Large intestine (tissue), 3 donors: Measurements from ENCODE around the gene ACAD11. TPM values are rescaled to one million over a fixed set of nuclear protein-coding genes. Genes with fewer than 3 reads are reported as not detected.

Experiments used
- DNase-seq, 2 donors: peaks; one replicate each; pipeline versions ENCODE4 v3.0.0 to v3.0.0-alpha.2; 2013
- H3K27ac ChIP-seq: one replicate; pipeline ENCODE4 v1.5.1; 2013; ENCODE audit warnings: low read length
- H3K27me3 ChIP-seq: 2 replicates; pipeline ENCODE4 v1.6.1; 2013; ENCODE audit warnings: low read length; ENCODE audit not compliant: control insufficient read depth, insufficient read depth
- H3K36me3 ChIP-seq: 2 replicates; pipeline ENCODE4 v1.6.1; 2013; ENCODE audit warnings: low read length; ENCODE audit not compliant: control insufficient read depth, insufficient read depth
- H3K4me1 ChIP-seq: one replicate; pipeline ENCODE4 v1.6.1; 2013; ENCODE audit warnings: low read length; ENCODE audit not compliant: control insufficient read depth, insufficient read depth
- H3K4me3 ChIP-seq: one replicate; pipeline ENCODE4 v1.5.1; 2013; ENCODE audit warnings: low read length
- H3K9me3 ChIP-seq: one replicate; pipeline ENCODE4 v1.6.1; 2013; ENCODE audit warnings: mild to moderate bottlenecking, low read depth, low read length, moderate library complexity; ENCODE audit not compliant: control insufficient read depth
- WGBS: methylation state at CpG from one replicate; pipeline ENCODE4 v1.1.5; 2013; ENCODE audit warnings: low lambda C conversion rate; ENCODE audit not compliant: insufficient coverage; 5-methylcytosine and 5-hydroxymethylcytosine counted together
- polyA plus RNA-seq: library from polyadenylated mRNA; unstranded; fragments of 120-200 nt; gene quantifications from one replicate; pipeline ENCODE4 v1.2.1, GENCODE V29; 2013

The ACAD11 gene
- polyA plus RNA-seq, 1 donor: 48.1 TPM

- Histone ChIP-seq H3K36me3 (peaks cover 33% of the 10 kb centered on the region), H3K4me3 (no peak overlapping the region), H3K4me1 (no peaks in the 10 kb centered on the region), H3K9me3 (no peaks in the 10 kb centered on the region), H3K27me3 (no peaks in the 10 kb centered on the region), H3K27ac (no peak overlapping the region)
- 88% methylated on average over 6 of the region's 7 CpGs for WGBS
- DNase-seq: no peak
Observed at GRCh38 chr3:132630612-132631011, 29.0 kb downstream of the ACAD11 start.

- no peak for DNase-seq
- no peak overlapping the region for H3K27ac ChIP-seq
- H3K4me3 ChIP-seq: no peak overlapping the region
- H3K4me1 ChIP-seq: no peaks in the 10 kb centered on the region
- 100% methylated on average over 1 of the region's 1 CpG for WGBS
- H3K27me3 ChIP-seq: no peaks in the 10 kb centered on the region
- H3K9me3 ChIP-seq: no peaks in the 10 kb centered on the region
- peaks cover 30% of the 10 kb centered on the region for H3K36me3 ChIP-seq
Observed at GRCh38 chr3:132629928-132630327, 29.7 kb downstream of the ACAD11 start.

- 57% methylated on average over 1 of the region's 2 CpGs for WGBS
- H3K4me3 ChIP-seq: no peak overlapping the region
- no peaks in the 10 kb centered on the region for H3K9me3 ChIP-seq
- DNase-seq: no peak
- peaks cover 35% of the 10 kb centered on the region for H3K36me3 ChIP-seq
- no peaks in the 10 kb centered on the region for H3K4me1 ChIP-seq
- no peaks in the 10 kb centered on the region for H3K27me3 ChIP-seq
- no peak overlapping the region for H3K27ac ChIP-seq
Observed at GRCh38 chr3:132628157-132628556, 31.5 kb downstream of the ACAD11 start.

- no peak overlapping the region for H3K4me3 ChIP-seq
- H3K4me1 ChIP-seq: no peaks in the 10 kb centered on the region
- no peak overlapping the region for H3K27ac ChIP-seq
- H3K9me3 ChIP-seq: no peaks in the 10 kb centered on the region
- WGBS: no CpG with 5 or more reads among the region's 6 CpGs
- no peaks in the 10 kb centered on the region for H3K27me3 ChIP-seq
- no peak for DNase-seq
- peaks cover 32% of the 10 kb centered on the region for H3K36me3 ChIP-seq
Observed at GRCh38 chr3:132626955-132627354, 32.7 kb downstream of the ACAD11 start.

- Histone ChIP-seq H3K36me3 (peaks cover 30% of the 10 kb centered on the region), H3K9me3 (no peaks in the 10 kb centered on the region), H3K4me3 (no peak overlapping the region), H3K27me3 (no peaks in the 10 kb centered on the region), H3K27ac (no peak overlapping the region), H3K4me1 (no peaks in the 10 kb centered on the region)
- WGBS: no CpG with 5 or more reads among the region's 1 CpG
- DNase-seq: no peak
Observed at GRCh38 chr3:132625613-132626012, 34.0 kb downstream of the ACAD11 start.

- WGBS: 100% methylated on average over 2 of the region's 7 CpGs
- no peak overlapping the region for H3K27ac ChIP-seq
- H3K9me3 ChIP-seq: no peaks in the 10 kb centered on the region
- H3K4me3 ChIP-seq: no peak overlapping the region
- H3K27me3 ChIP-seq: no peaks in the 10 kb centered on the region
- DNase-seq: no peak
- no peaks in the 10 kb centered on the region for H3K4me1 ChIP-seq
- H3K36me3 ChIP-seq: peaks cover 32% of the 10 kb centered on the region
Observed at GRCh38 chr3:132624790-132625189, 34.8 kb downstream of the ACAD11 start.

GRCh38 chr3:132623646-132624045 lies 36.0 kb downstream of the ACAD11 start:
- no peak for DNase-seq
- no peak overlapping the region for H3K27ac ChIP-seq
- H3K9me3 ChIP-seq: no peaks in the 10 kb centered on the region
- no peak overlapping the region for H3K4me3 ChIP-seq
- H3K27me3 ChIP-seq: no peaks in the 10 kb centered on the region
- no CpG with 5 or more reads among the region's 1 CpG for WGBS
- H3K36me3 ChIP-seq: peaks cover 32% of the 10 kb centered on the region
- H3K4me1 ChIP-seq: no peaks in the 10 kb centered on the region

GRCh38 chr3:132622761-132623160 lies 36.8 kb downstream of the ACAD11 start:
- WGBS: 100% methylated on average over 1 of the region's 1 CpG
- Histone ChIP-seq H3K27me3 (no peaks in the 10 kb centered on the region), H3K27ac (no peak overlapping the region), H3K9me3 (no peaks in the 10 kb centered on the region), H3K4me3 (no peak overlapping the region), H3K36me3 (peaks cover 29% of the 10 kb centered on the region), H3K4me1 (no peaks in the 10 kb centered on the region)
- DNase-seq: no peak

- H3K27ac ChIP-seq: no peak overlapping the region
Observed at GRCh38 chr3:132622148-132622547, 37.5 kb downstream of the ACAD11 start.

GRCh38 chr3:132616780-132617179 lies 42.8 kb downstream of the ACAD11 start:
- Histone ChIP-seq H3K27ac (no peak overlapping the region), H3K4me3 (no peak overlapping the region), H3K27me3 (no peaks in the 10 kb centered on the region), H3K4me1 (peaks cover 3% of the 10 kb centered on the region), H3K36me3 (peaks cover 8% of the 10 kb centered on the region), H3K9me3 (no peaks in the 10 kb centered on the region)
- no CpG with 5 or more reads among the region's 1 CpG for WGBS
- peak in 1 of 2 donors; percentile 23 for DNase-seq

More at GRCh38 chr3:132622148-132622547, 37.5 kb downstream of the ACAD11 start:
- no peak overlapping the region for H3K4me3 ChIP-seq
- no peaks in the 10 kb centered on the region for H3K4me1 ChIP-seq
- H3K36me3 ChIP-seq: peaks cover 24% of the 10 kb centered on the region
- H3K27me3 ChIP-seq: no peaks in the 10 kb centered on the region
- no CpG with 5 or more reads among the region's 1 CpG for WGBS
- no peaks in the 10 kb centered on the region for H3K9me3 ChIP-seq
- no peak for DNase-seq

- peaks cover 8% of the 10 kb centered on the region for H3K36me3 ChIP-seq
- H3K27ac ChIP-seq: no peak overlapping the region
- H3K4me3 ChIP-seq: no peak overlapping the region
- H3K27me3 ChIP-seq: no peaks in the 10 kb centered on the region
- no CpG with 5 or more reads among the region's 3 CpGs for WGBS
- no peaks in the 10 kb centered on the region for H3K9me3 ChIP-seq
- peaks cover 3% of the 10 kb centered on the region for H3K4me1 ChIP-seq
- DNase-seq: no peak
Observed at GRCh38 chr3:132615881-132616280, 43.7 kb downstream of the ACAD11 start.
